Skin of body (tissue), 2 donors: Measurements from ENCODE around the gene CDK4. TPM values are rescaled to one million over a fixed set of nuclear protein-coding genes. Genes with fewer than 3 reads are reported as not detected.
A peak's percentile ranks its signal among the peaks of the same experiment; 100 is the strongest.
"Not testable (repeated sequence)": the region's sequence is repeated elsewhere in the genome, so short reads cannot be mapped to it uniquely, and the experiment has no call there.

Source experiments
- DNase-seq: peaks from one replicate; lab custom pipeline; 2025; lab: John Stamatoyannopoulos, UW
- total RNA-seq: library from RNA; depleted of rRNA; stranded (reverse); fragments of >200 nt; gene quantifications from one replicate; pipeline ENCODE4 v1.2.3, GENCODE V29; 2014

CDK4 gene
- 69.6 TPM for total RNA-seq

GRCh38 chr12:57751788-57752667 lies at the start of gene CDK4:
Gene CDK4, minus strand, starts transcription at chr12:57752310. Its CDS starts 593 bp downstream, at chr12:57751717.
- peak; percentile 99 for DNase-seq

GRCh38 chr12:57800965-57801364 lies 48.9 kb upstream of the CDK4 start:
- DNase-seq, result no peak

GRCh38 chr12:57797933-57798332 lies 45.8 kb upstream of the CDK4 start:
- DNase-seq, result no peak

- peak; percentile 27 for DNase-seq
Measured at GRCh38 chr12:57796996-57797395, 44.9 kb upstream of the CDK4 start.

GRCh38 chr12:57795354-57795753 lies 43.2 kb upstream of the CDK4 start:
- DNase-seq, result no peak

GRCh38 chr12:57793920-57794319 lies 41.8 kb upstream of the CDK4 start:
- no peak for DNase-seq

GRCh38 chr12:57783861-57784260 lies 31.8 kb upstream of the CDK4 start:
- DNase-seq, result no peak

GRCh38 chr12:57783466-57783801 lies 31.3 kb upstream of the CDK4 start:
- DNase-seq, result no peak

- DNase-seq, result peak; percentile 90
Measured at GRCh38 chr12:57782608-57783465, 30.7 kb upstream of the CDK4 start, which contains the start of gene TSFM. Gene TSFM, plus strand, starts transcription at chr12:57782787. Its CDS starts 15 bp downstream, at chr12:57782802.

GRCh38 chr12:57782243-57782607 lies 30.1 kb upstream of the CDK4 start:
- DNase-seq, result no peak

GRCh38 chr12:57781801-57782200 lies 29.7 kb upstream of the CDK4 start:
- no peak for DNase-seq

GRCh38 chr12:57781244-57781643 lies 29.1 kb upstream of the CDK4 start:
- DNase-seq, result no peak

- DNase-seq, result no peak
Measured at GRCh38 chr12:57780284-57780897, 28.3 kb upstream of the CDK4 start.

- no peak for DNase-seq
Measured at GRCh38 chr12:57779736-57780135, 27.6 kb upstream of the CDK4 start.

GRCh38 chr12:57777911-57778310 lies 25.8 kb upstream of the CDK4 start:
- no peak for DNase-seq

- no peak for DNase-seq
Measured at GRCh38 chr12:57777367-57777766, 25.3 kb upstream of the CDK4 start.

- no peak for DNase-seq
Measured at GRCh38 chr12:57776247-57776587, 24.1 kb upstream of the CDK4 start.

- no peak for DNase-seq
Measured at GRCh38 chr12:57775563-57776246, 23.6 kb upstream of the CDK4 start.

- DNase-seq, result no peak
Measured at GRCh38 chr12:57775044-57775443, 22.9 kb upstream of the CDK4 start.

GRCh38 chr12:57774634-57775033 lies 22.5 kb upstream of the CDK4 start:
- DNase-seq, result not testable (repeated sequence)
